ENCODE results near the gene CDK8.

The CDK8 gene

DNA sequence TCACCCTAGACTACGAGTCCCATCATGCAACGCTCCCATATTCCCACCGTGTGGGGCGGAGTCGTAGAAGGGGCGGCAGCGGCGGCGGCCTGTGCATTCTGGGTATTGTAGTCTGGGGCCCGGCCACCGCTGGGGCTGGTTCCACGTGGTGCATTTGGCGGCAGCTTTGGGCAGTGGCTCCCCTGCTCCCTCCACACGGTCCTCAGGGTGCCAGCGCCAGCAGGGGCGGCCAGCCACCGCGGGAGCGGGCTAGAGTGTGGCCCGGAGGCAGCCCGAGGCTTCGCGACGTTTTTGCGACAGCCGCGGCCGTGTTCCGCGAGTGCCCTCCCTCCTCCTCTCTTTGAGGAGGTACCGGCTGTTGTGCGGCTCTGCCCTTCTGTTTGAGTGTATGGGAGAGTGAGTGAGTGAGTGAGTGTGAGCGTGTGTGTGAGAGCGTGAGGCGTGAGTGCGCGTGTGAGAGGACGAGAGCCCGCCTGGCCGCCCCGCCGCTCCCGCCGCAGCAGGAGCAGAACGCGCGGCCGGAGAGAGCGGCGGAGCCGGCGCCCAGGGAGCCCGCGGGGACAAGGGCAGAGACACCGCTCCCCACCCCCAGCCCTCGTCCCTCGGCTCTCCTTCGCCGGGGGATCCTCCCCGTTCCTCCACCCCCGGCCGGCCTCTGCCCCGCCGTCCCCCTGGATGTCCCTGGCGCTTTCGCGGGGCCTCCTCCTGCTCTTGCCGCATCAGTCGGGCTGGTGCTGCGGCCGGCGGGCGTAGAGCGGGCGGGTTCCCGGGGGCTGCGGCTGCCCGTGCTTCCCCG lies at the start of gene CDK8:
CDK8 (plus strand) TSS at position 343 of the 796 bp plus-strand sequence. CDS start 513 bp downstream, outside the sequence.
- H3K36me3 ChIP-seq (ENCODE audit: control insufficient read depth in 5 of 5, insufficient read depth in 5 of 5, low read length in 5 of 5): no peaks in the 10 kb centered on the region
- no peaks in the 10 kb centered on the region for H3K27me3 ChIP-seq (ENCODE audit: control insufficient read depth in 5 of 5, insufficient read depth in 4 of 5, low read length in 5 of 5)
- peak within 1 kb of the TSS; percentile 70 to 88 (median 84) for H3K9ac ChIP-seq (ENCODE audit: low read length in 5 of 5)
- H3K27ac ChIP-seq (ENCODE audit: low read depth, low read length): peak within 1 kb of the TSS; percentile 89
- H3K4me3 ChIP-seq (ENCODE audit: low read depth in 1 of 5, low read length in 5 of 5): peak within 1 kb of the TSS; percentile 77 to 98 (median 87)
- no peaks in the 10 kb centered on the region for H3K9me3 ChIP-seq (ENCODE audit: control insufficient read depth in 5 of 5, low read length in 5 of 5)
- peaks cover 0 to 19% (median 16%) of the 10 kb centered on the region in 5 donors for H3K4me1 ChIP-seq (ENCODE audit: control insufficient read depth in 5 of 5, insufficient read depth in 5 of 5, low read length in 5 of 5)

DNA sequence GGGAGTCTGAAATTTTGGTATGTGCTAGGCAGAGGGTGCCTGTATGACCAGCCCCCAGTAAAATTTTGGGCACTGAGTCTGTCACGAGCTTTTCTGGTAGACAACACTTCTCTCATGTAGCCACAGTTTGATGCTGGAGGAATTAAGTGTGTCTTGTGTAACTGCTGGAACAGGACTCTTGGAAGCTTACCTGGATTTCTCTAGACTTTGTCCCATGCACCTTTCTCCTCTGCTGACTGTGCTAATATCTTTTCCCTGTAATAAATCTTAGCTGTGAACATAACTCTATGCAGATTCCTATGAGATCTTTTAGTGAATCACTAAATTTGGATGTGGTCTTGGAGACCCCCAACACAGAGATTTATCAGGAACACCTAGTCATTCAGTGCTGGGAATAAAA lies 45.6 kb upstream of the CDK8 start:
- no peak overlapping the region for H3K4me3 ChIP-seq (ENCODE audit: low read depth in 1 of 5, low read length in 5 of 5)
- no peaks in the 10 kb centered on the region for H3K27me3 ChIP-seq (ENCODE audit: control insufficient read depth in 5 of 5, insufficient read depth in 4 of 5, low read length in 5 of 5)
- no peak overlapping the region for H3K9ac ChIP-seq (ENCODE audit: low read length in 5 of 5)
- H3K27ac ChIP-seq (ENCODE audit: low read depth, low read length): no peak overlapping the region
- peaks cover 23 to 51% (median 25%) of the 10 kb centered on the region in 5 donors for H3K36me3 ChIP-seq (ENCODE audit: control insufficient read depth in 5 of 5, insufficient read depth in 5 of 5, low read length in 5 of 5)
- peaks cover 0 to 21% (median 5%) of the 10 kb centered on the region in 5 donors for H3K4me1 ChIP-seq (ENCODE audit: control insufficient read depth in 5 of 5, insufficient read depth in 5 of 5, low read length in 5 of 5)
- no peaks in the 10 kb centered on the region for H3K9me3 ChIP-seq (ENCODE audit: control insufficient read depth in 5 of 5, low read length in 5 of 5)

- Histone ChIP-seq H3K27me3 (ENCODE audit: control insufficient read depth in 5 of 5, insufficient read depth in 4 of 5, low read length in 5 of 5) (no peaks in the 10 kb centered on the region), H3K36me3 (ENCODE audit: control insufficient read depth in 5 of 5, insufficient read depth in 5 of 5, low read length in 5 of 5) (peaks cover 45 to 83% (median 58%) of the 10 kb centered on the region in 5 donors), H3K4me1 (ENCODE audit: control insufficient read depth in 5 of 5, insufficient read depth in 5 of 5, low read length in 5 of 5) (peaks cover 0 to 21% (median 5%) of the 10 kb centered on the region in 5 donors), H3K9ac (ENCODE audit: low read length in 5 of 5) (no peak overlapping the region), H3K9me3 (ENCODE audit: control insufficient read depth in 5 of 5, low read length in 5 of 5) (no peaks in the 10 kb centered on the region), H3K27ac (ENCODE audit: low read depth, low read length) (no peak overlapping the region), H3K4me3 (ENCODE audit: low read depth in 1 of 5, low read length in 5 of 5) (no peak overlapping the region)
These were observed 40.6 kb upstream of the CDK8 start for GRCh38 chr13:26213345-26213744.

GRCh38 chr13:26213982-26214381 lies 39.9 kb upstream of the CDK8 start:
- no peaks in the 10 kb centered on the region for H3K9me3 ChIP-seq (ENCODE audit: control insufficient read depth in 5 of 5, low read length in 5 of 5)
- no peak overlapping the region for H3K4me3 ChIP-seq (ENCODE audit: low read depth in 1 of 5, low read length in 5 of 5)
- H3K27me3 ChIP-seq (ENCODE audit: control insufficient read depth in 5 of 5, insufficient read depth in 4 of 5, low read length in 5 of 5): no peaks in the 10 kb centered on the region
- H3K4me1 ChIP-seq (ENCODE audit: control insufficient read depth in 5 of 5, insufficient read depth in 5 of 5, low read length in 5 of 5): peaks cover 0 to 21% (median 5%) of the 10 kb centered on the region in 5 donors
- H3K9ac ChIP-seq (ENCODE audit: low read length in 5 of 5): no peak overlapping the region
- H3K36me3 ChIP-seq (ENCODE audit: control insufficient read depth in 5 of 5, insufficient read depth in 5 of 5, low read length in 5 of 5): peaks cover 48 to 78% (median 56%) of the 10 kb centered on the region in 5 donors
- H3K27ac ChIP-seq (ENCODE audit: low read depth, low read length): no peak overlapping the region

DNA sequence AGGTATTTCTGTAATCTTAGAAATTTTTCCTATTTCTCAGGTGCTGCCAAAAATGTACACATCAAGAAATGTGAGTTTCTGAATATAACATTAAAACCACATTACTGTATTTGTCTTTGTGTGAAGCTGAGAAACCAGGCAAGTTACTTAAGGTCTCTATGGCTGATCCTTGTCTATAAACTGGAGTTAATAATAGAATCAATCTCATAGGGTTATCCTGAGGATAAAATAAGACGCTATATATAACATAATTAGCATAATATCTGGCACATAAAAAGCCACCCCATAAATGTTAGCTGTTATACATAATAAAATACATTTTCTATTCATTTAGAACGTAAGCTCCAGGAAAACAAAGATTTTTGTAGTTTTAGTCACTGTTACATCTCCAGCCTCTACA lies 37.9 kb upstream of the CDK8 start:
- no peaks in the 10 kb centered on the region for H3K27me3 ChIP-seq (ENCODE audit: control insufficient read depth in 5 of 5, insufficient read depth in 4 of 5, low read length in 5 of 5)
- H3K9me3 ChIP-seq (ENCODE audit: control insufficient read depth in 5 of 5, low read length in 5 of 5): no peaks in the 10 kb centered on the region
- H3K27ac ChIP-seq (ENCODE audit: low read depth, low read length): no peak overlapping the region
- peaks cover 54 to 78% (median 62%) of the 10 kb centered on the region in 5 donors for H3K36me3 ChIP-seq (ENCODE audit: control insufficient read depth in 5 of 5, insufficient read depth in 5 of 5, low read length in 5 of 5)
- H3K4me3 ChIP-seq (ENCODE audit: low read depth in 1 of 5, low read length in 5 of 5): no peak overlapping the region
- H3K9ac ChIP-seq (ENCODE audit: low read length in 5 of 5): no peak overlapping the region
- H3K4me1 ChIP-seq (ENCODE audit: control insufficient read depth in 5 of 5, insufficient read depth in 5 of 5, low read length in 5 of 5): peaks cover 3 to 25% (median 14%) of the 10 kb centered on the region in 5 donors

DNA sequence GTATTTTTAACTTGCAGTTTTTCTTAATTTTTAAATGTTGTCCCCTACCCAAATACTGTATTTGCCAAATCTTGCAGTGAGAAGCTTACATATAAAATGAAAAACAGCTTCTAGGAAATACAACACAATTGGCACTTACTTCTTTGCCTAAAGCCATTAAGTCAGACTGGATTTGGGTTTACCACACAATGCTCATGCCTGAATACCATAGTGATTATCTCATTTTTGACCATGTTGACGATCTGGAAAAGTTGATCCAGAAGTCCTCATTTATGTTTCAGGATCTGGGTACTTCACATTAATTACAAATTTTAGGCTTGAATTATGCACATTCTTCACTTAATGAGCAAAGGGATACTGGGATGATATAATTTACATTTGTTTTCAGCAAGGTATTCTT lies 34.2 kb upstream of the CDK8 start:
- Histone ChIP-seq H3K27me3 (ENCODE audit: control insufficient read depth in 5 of 5, insufficient read depth in 4 of 5, low read length in 5 of 5) (no peaks in the 10 kb centered on the region), H3K9me3 (ENCODE audit: control insufficient read depth in 5 of 5, low read length in 5 of 5) (no peaks in the 10 kb centered on the region), H3K27ac (ENCODE audit: low read depth, low read length) (no peak overlapping the region), H3K36me3 (ENCODE audit: control insufficient read depth in 5 of 5, insufficient read depth in 5 of 5, low read length in 5 of 5) (peaks cover 38 to 47% (median 41%) of the 10 kb centered on the region in 5 donors), H3K9ac (ENCODE audit: low read length in 5 of 5) (peak overlapping the region in 2 of 5 donors; percentile 8 to 66), H3K4me1 (ENCODE audit: control insufficient read depth in 5 of 5, insufficient read depth in 5 of 5, low read length in 5 of 5) (peaks cover 3 to 31% (median 28%) of the 10 kb centered on the region in 5 donors), H3K4me3 (ENCODE audit: low read depth in 1 of 5, low read length in 5 of 5) (no peak overlapping the region)

DNA sequence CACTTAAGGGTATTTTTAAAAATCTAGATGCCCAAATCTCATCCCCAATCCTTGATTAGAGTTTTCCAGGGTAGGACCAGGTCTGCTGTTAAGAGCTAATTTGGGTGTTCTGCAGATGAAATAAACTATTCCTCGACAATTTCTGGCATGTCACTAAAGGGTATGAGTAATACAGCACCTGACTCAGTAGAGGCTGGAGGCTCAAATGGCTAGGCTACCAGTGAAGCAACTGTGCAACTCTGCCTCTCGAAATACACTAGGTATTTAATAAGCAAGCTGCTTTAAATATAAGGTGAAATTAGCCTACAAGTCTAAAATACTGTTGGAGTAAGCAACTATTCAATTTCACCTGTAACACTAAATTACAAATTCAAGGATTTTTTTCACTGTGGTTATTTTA lies 33.4 kb upstream of the CDK8 start:
- H3K4me1 ChIP-seq (ENCODE audit: control insufficient read depth in 5 of 5, insufficient read depth in 5 of 5, low read length in 5 of 5): peaks cover 3 to 31% (median 28%) of the 10 kb centered on the region in 5 donors
- H3K9me3 ChIP-seq (ENCODE audit: control insufficient read depth in 5 of 5, low read length in 5 of 5): no peaks in the 10 kb centered on the region
- H3K9ac ChIP-seq (ENCODE audit: low read length in 5 of 5): peak overlapping the region in 4 of 5 donors; percentile 34 to 99 (median 95)
- no peaks in the 10 kb centered on the region for H3K27me3 ChIP-seq (ENCODE audit: control insufficient read depth in 5 of 5, insufficient read depth in 4 of 5, low read length in 5 of 5)
- H3K4me3 ChIP-seq (ENCODE audit: low read depth in 1 of 5, low read length in 5 of 5): peak overlapping the region in 4 of 5 donors; percentile 93 to 97 (median 97)
- peaks cover 30 to 40% (median 33%) of the 10 kb centered on the region in 5 donors for H3K36me3 ChIP-seq (ENCODE audit: control insufficient read depth in 5 of 5, insufficient read depth in 5 of 5, low read length in 5 of 5)
- H3K27ac ChIP-seq (ENCODE audit: low read depth, low read length): no peak overlapping the region

GRCh38 chr13:26221399-26221720 lies 32.6 kb upstream of the CDK8 start:
- Histone ChIP-seq H3K4me3 (ENCODE audit: low read depth in 1 of 5, low read length in 5 of 5) (peak overlapping the region; percentile 93 to 99 (median 97)), H3K36me3 (ENCODE audit: control insufficient read depth in 5 of 5, insufficient read depth in 5 of 5, low read length in 5 of 5) (peaks cover 22 to 32% (median 28%) of the 10 kb centered on the region in 5 donors), H3K9me3 (ENCODE audit: control insufficient read depth in 5 of 5, low read length in 5 of 5) (no peaks in the 10 kb centered on the region), H3K9ac (ENCODE audit: low read length in 5 of 5) (peak overlapping the region; percentile 42 to 99 (median 93)), H3K4me1 (ENCODE audit: control insufficient read depth in 5 of 5, insufficient read depth in 5 of 5, low read length in 5 of 5) (peaks cover 3 to 31% (median 28%) of the 10 kb centered on the region in 5 donors), H3K27me3 (ENCODE audit: control insufficient read depth in 5 of 5, insufficient read depth in 4 of 5, low read length in 5 of 5) (no peaks in the 10 kb centered on the region), H3K27ac (ENCODE audit: low read depth, low read length) (peak overlapping the region; percentile 95)

GRCh38 chr13:26221721-26222519 lies 32.0 kb upstream of the CDK8 start, which contains the start of gene RNF6:
Gene RNF6 (minus strand): TSS chr13:26222314. CDS start chr13:26219649, 2,665 bp downstream.
- no peaks in the 10 kb centered on the region for H3K9me3 ChIP-seq (ENCODE audit: control insufficient read depth in 5 of 5, low read length in 5 of 5)
- H3K4me3 ChIP-seq (ENCODE audit: low read depth in 1 of 5, low read length in 5 of 5): peak within 1 kb of the TSS; percentile 93 to 99 (median 97)
- H3K36me3 ChIP-seq (ENCODE audit: control insufficient read depth in 5 of 5, insufficient read depth in 5 of 5, low read length in 5 of 5): peaks cover 20 to 27% (median 23%) of the 10 kb centered on the region in 5 donors
- H3K9ac ChIP-seq (ENCODE audit: low read length in 5 of 5): peak within 1 kb of the TSS; percentile 90 to 99 (median 93)
- no peaks in the 10 kb centered on the region for H3K27me3 ChIP-seq (ENCODE audit: control insufficient read depth in 5 of 5, insufficient read depth in 4 of 5, low read length in 5 of 5)
- peaks cover 3 to 31% (median 28%) of the 10 kb centered on the region in 5 donors for H3K4me1 ChIP-seq (ENCODE audit: control insufficient read depth in 5 of 5, insufficient read depth in 5 of 5, low read length in 5 of 5)
- H3K27ac ChIP-seq (ENCODE audit: low read depth, low read length): peak within 1 kb of the TSS; percentile 95

Measured in subcutaneous abdominal adipose tissue (tissue), 5 donors.